Measurements from ENCODE around the gene PPP2R5C.

DNA sequence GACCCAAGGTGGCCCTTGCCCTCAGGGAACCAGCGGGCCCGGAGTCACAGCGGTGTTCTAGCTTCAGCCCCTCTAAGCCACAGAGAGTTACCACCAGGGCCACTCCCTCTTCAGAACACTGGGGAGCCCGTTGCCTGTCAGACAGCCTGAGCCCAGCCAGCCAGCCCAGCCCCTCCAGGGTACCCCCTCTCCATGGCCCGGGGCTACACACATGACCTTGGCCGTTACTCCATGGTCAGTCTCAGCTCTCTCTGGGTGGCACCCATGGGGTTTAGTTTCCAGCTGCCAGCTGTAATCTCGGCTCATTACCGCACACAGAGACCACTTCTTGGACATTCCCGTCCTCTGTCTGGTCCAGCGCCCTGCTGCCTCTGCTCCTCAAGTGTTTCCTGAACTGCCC is 35.0 kb downstream of the PPP2R5C start:
- no peak for TF ChIP-seq CTCF (IDR thresholded peaks at IDR 0.05)
- TF ChIP-seq POLR2A (IDR thresholded peaks at IDR 0.05) = no peak

Data from uterus (tissue), 2 donors.